K562 (cell line): ENCODE results near the gene NPIPB6. TPM values are rescaled to one million over a fixed set of nuclear protein-coding genes. Genes with fewer than 3 reads are reported as not detected.

ENCODE experiments used
- ILK ChIP-seq: fragments of 450-650 bp; IDR thresholded peaks from 2 replicates; pipeline ENCODE4 v1.6.1; 2016; ENCODE audit warnings: missing genetic modification characterization, low read depth, mild to moderate bottlenecking, missing compliant biosample characterization, moderate library complexity, borderline replicate concordance
- MAFG ChIP-seq: fragments of 450-650 bp; conservative IDR thresholded peaks from 2 replicates; pipeline ENCODE4 v1.6.1; 2016; ENCODE audit warnings: missing genetic modification characterization, missing compliant biosample characterization
- MAZ ChIP-seq, 2 experiments: fragments of 450-650 bp in 1 of 2; sonication (generic) in 1 of 2; formaldehyde crosslinking; IDR thresholded peaks in 1 of 2; conservative IDR thresholded peaks in 1 of 2; 2 replicates each; pipeline versions ENCODE4 v1.4.0 to v1.5.0; 2020; ENCODE audit warnings: mild to moderate bottlenecking in 1 of 2, missing genetic modification reagents in 1 of 2
- MBD2 ChIP-seq: sonication (generic); IDR thresholded peaks from 2 replicates; pipeline ENCODE4 v1.6.1; 2016; ENCODE audit warnings: low read depth, borderline replicate concordance
- NFATC3 ChIP-seq: fragments of 450-650 bp; IDR thresholded peaks from 2 replicates; pipeline ENCODE4 v1.6.1; 2017; ENCODE audit warnings: mild to moderate bottlenecking
- NFXL1 ChIP-seq: fragments of 450-650 bp; formaldehyde crosslinking; IDR thresholded peaks from 2 replicates; pipeline ENCODE4 v1.4.0; 2021; ENCODE audit warnings: mild to moderate bottlenecking
- RAD21 ChIP-seq, 2 experiments: fragments of 250-450 bp in 1 of 2; fragments of 450-650 bp in 1 of 2; sonication (Bioruptor Pico) in 1 of 2; formaldehyde crosslinking in 1 of 2; IDR thresholded peaks in 1 of 2; conservative IDR thresholded peaks in 1 of 2; 2 replicates each; pipeline versions ENCODE4 v1.4.0 to v1.8.0; 2020 to 2022; ENCODE audit warnings: mild to moderate bottlenecking in 2 of 2, moderate library complexity in 1 of 2
- SIN3A ChIP-seq, 2 experiments: fragments of 150-350 bp in 1 of 2; IDR thresholded peaks; 2 replicates each; pipeline ENCODE4 v1.6.1; 2011 to 2016; ENCODE audit warnings: borderline replicate concordance in 2 of 2, low read depth in 2 of 2, low read length in 2 of 2, mild to moderate bottlenecking in 2 of 2, moderate library complexity in 2 of 2; ENCODE audit not compliant: control insufficient read depth in 1 of 2
- XRCC3 ChIP-seq: fragments of 450-650 bp; IDR thresholded peaks from 2 replicates; pipeline ENCODE4 v1.6.1; 2017; ENCODE audit warnings: mild to moderate bottlenecking, moderate library complexity
- YY1 ChIP-seq, 3 experiments: IDR thresholded peaks; 2 replicates each; pipeline ENCODE4 v1.6.1; 2011; ENCODE audit warnings: low read length in 2 of 3, mild to moderate bottlenecking in 2 of 3, moderate library complexity in 2 of 3, borderline replicate concordance in 1 of 3, control low read depth in 1 of 3, low read depth in 1 of 3; ENCODE audit not compliant: insufficient read depth in 3 of 3, insufficient replicate concordance in 2 of 3, control insufficient read depth in 1 of 3, insufficient read length in 1 of 3; ENCODE audit errors: extremely low read depth in 1 of 3
- ZNF699 ChIP-seq: fragments of 250-450 bp; sonication (Bioruptor Pico); IDR thresholded peaks from 2 replicates; pipeline ENCODE4 v1.8.0; 2021; ENCODE audit warnings: mild to moderate bottlenecking, moderate library complexity; ENCODE audit not compliant: insufficient replicate concordance
- ZNF766 ChIP-seq: fragments of 200-800 bp; sonication (Bioruptor generic); conservative IDR thresholded peaks from 2 replicates; pipeline ENCODE4 v1.6.1; 2016; ENCODE audit warnings: missing genetic modification characterization, missing compliant biosample characterization
- ZNF79 ChIP-seq: fragments of 250-450 bp; sonication (Bioruptor Pico); IDR thresholded peaks from 2 replicates; pipeline ENCODE4 v1.4.0; 2020; ENCODE audit warnings: low read depth, mild to moderate bottlenecking, moderate library complexity
- polyA plus RNA-seq, 8 experiments: library from polyadenylated mRNA; depleted of rRNA in 4 of 8; stranded (reverse) in 5 of 8; unstranded in 3 of 8; fragments of >200 nt; fragmentation: Nextera tagmentation in 2 of 8; fragmentation: Illumina TruSeq in 1 of 8; extraction: Ambion mirVana in 2 of 8; extraction: Trizol in 1 of 8; gene quantifications; 2 replicates each; pipeline versions ENCODE4 v1.2.1 to v1.2.3, GENCODE V29; 2011 to 2014; ENCODE audit warnings: inconsistent platforms in 1 of 8, missing spikeins in 1 of 8
- total RNA-seq, 7 experiments: library from RNA; depleted of rRNA in 6 of 7; stranded (reverse); fragments of >200 nt in 6 of 7; fragmentation: Illumina TruSeq in 2 of 7; extraction: Trizol in 2 of 7; gene quantifications; 2 replicates each; pipeline versions ENCODE4 v1.2.1 to v1.2.3, GENCODE V29; 2011 to 2021; ENCODE audit warnings: low replicate concordance in 1 of 7
- TF ChIP-seq, protein P1 (sequence below): fragments of 450-650 bp; conservative IDR thresholded peaks from 2 replicates; pipeline ENCODE4 v1.6.1; 2016; ENCODE audit warnings: missing genetic modification characterization, low read depth, mild to moderate bottlenecking, control low read depth, missing compliant biosample characterization
- TF ChIP-seq, protein P2 (sequence below): sonication (generic); formaldehyde crosslinking; IDR thresholded peaks from 2 replicates; pipeline ENCODE4 v1.8.0; 2022; ENCODE audit warnings: mild to moderate bottlenecking, missing genetic modification reagents
- TF ChIP-seq, protein P3 (sequence below): fragments of 450-650 bp; IDR thresholded peaks from 2 replicates; pipeline ENCODE4 v1.6.1; 2018; ENCODE audit warnings: mild to moderate bottlenecking, low read depth; ENCODE audit not compliant: partially characterized antibody

The NPIPB6 gene
- total and polyA plus RNA-seq, 9 of the 15 experiments (the other 6 are each of a cell fraction or from before 2014, with no cell fraction given), result 0.03 to 0.91 (median 0.40) TPM; not detected in 1

DNA sequence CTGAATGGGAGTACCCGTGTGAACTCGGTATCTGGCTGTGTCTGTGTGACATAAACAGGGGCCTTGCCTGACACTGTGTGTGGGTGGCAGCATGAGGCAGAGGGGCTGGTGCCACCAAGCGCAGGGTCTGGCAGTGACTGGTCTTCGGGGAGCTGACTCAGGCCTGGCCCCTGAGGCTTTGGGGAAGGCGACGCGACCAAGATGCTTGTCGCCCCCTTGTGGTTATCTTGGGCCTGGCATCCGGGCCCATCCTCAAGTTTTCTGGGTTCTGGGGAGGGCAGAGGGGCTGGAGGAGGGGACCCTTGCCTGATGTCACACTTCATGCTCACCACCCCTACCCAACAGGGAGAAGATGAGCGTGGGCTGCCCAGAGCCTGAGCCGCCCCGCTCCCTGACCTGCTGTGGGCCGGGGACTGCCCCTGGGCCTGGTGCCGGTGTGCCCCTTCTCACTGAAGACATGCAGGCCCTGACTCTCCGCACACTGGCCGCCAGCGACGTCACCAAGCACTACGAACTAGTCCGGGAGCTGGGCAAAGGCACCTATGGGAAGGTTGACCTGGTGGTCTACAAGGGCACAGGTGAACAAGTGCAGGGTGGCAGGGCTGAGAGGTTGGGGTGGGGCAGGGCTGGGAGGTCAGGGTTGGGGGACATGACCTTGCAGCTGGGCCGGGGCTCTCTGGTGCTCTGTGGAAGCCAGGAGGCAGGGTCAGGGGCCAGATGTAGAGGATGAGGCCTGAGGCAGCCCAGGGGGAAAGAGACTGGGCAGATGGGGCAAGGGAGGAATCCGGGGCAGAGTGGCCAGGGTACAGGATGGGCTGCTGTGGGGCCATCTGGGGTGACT is 46.0 kb downstream of the NPIPB6 start (continued):
- TF ChIP-seq MAZ (CRISPR knock-in tag; conservative IDR thresholded peaks at IDR 0.05 in 1 of 2, IDR thresholded peaks at IDR 0.05 in 1 of 2) (peak in 1 of 2 experiments; percentile 40; a peak in 1 of 4 replicates), NFXL1 (CRISPR knock-in tag) (no peak), ILK (no peak), ZNF766 (CRISPR knock-in tag) (no peak), YY1 (IDR thresholded peaks at IDR 0.05; ENCODE audit: borderline replicate concordance in 1 of 3, control insufficient read depth in 1 of 3, extremely low read depth in 1 of 3, insufficient read depth in 3 of 3, insufficient read length in 1 of 3, insufficient replicate concordance in 2 of 3, low read depth in 1 of 3, low read length in 2 of 3) (peak in 1 of 3 experiments; percentile 19), ZNF699 (CRISPR knock-in tag) (no peak), MAFG (tag) (no peak), ZNF79 (CRISPR knock-in tag) (no peak), NFATC3 (no peak), SIN3A (IDR thresholded peaks at IDR 0.05; ENCODE audit: borderline replicate concordance in 2 of 2, control insufficient read depth in 1 of 2, low read depth in 2 of 2, low read length in 2 of 2) (no peak), MBD2 (no peak), RAD21 (CRISPR knock-in tag; conservative IDR thresholded peaks at IDR 0.05 in 1 of 2, IDR thresholded peaks at IDR 0.05 in 1 of 2) (peak; percentile 51 to 76), XRCC3 (no peak)
- TF ChIP-seq, protein P1, sequence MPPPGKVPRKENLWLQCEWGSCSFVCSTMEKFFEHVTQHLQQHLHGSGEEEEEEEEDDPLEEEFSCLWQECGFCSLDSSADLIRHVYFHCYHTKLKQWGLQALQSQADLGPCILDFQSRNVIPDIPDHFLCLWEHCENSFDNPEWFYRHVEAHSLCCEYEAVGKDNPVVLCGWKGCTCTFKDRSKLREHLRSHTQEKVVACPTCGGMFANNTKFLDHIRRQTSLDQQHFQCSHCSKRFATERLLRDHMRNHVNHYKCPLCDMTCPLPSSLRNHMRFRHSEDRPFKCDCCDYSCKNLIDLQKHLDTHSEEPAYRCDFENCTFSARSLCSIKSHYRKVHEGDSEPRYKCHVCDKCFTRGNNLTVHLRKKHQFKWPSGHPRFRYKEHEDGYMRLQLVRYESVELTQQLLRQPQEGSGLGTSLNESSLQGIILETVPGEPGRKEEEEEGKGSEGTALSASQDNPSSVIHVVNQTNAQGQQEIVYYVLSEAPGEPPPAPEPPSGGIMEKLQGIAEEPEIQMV (tag), result no peak
- TF ChIP-seq, protein P2, sequence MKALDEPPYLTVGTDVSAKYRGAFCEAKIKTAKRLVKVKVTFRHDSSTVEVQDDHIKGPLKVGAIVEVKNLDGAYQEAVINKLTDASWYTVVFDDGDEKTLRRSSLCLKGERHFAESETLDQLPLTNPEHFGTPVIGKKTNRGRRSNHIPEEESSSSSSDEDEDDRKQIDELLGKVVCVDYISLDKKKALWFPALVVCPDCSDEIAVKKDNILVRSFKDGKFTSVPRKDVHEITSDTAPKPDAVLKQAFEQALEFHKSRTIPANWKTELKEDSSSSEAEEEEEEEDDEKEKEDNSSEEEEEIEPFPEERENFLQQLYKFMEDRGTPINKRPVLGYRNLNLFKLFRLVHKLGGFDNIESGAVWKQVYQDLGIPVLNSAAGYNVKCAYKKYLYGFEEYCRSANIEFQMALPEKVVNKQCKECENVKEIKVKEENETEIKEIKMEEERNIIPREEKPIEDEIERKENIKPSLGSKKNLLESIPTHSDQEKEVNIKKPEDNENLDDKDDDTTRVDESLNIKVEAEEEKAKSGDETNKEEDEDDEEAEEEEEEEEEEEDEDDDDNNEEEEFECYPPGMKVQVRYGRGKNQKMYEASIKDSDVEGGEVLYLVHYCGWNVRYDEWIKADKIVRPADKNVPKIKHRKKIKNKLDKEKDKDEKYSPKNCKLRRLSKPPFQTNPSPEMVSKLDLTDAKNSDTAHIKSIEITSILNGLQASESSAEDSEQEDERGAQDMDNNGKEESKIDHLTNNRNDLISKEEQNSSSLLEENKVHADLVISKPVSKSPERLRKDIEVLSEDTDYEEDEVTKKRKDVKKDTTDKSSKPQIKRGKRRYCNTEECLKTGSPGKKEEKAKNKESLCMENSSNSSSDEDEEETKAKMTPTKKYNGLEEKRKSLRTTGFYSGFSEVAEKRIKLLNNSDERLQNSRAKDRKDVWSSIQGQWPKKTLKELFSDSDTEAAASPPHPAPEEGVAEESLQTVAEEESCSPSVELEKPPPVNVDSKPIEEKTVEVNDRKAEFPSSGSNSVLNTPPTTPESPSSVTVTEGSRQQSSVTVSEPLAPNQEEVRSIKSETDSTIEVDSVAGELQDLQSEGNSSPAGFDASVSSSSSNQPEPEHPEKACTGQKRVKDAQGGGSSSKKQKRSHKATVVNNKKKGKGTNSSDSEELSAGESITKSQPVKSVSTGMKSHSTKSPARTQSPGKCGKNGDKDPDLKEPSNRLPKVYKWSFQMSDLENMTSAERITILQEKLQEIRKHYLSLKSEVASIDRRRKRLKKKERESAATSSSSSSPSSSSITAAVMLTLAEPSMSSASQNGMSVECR (CRISPR knock-in tag), result no peak
- TF ChIP-seq, protein P3, sequence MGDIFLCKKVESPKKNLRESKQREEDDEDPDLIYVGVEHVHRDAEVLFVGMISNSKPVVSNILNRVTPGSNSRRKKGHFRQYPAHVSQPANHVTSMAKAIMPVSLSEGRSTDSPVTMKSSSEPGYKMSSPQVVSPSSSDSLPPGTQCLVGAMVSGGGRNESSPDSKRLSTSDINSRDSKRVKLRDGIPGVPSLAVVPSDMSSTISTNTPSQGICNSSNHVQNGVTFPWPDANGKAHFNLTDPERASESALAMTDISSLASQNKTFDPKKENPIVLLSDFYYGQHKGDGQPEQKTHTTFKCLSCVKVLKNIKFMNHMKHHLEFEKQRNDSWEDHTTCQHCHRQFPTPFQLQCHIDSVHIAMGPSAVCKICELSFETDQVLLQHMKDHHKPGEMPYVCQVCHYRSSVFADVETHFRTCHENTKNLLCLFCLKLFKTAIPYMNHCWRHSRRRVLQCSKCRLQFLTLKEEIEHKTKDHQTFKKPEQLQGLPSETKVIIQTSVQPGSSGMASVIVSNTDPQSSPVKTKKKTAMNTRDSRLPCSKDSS, result no peak
